ENCODE measurements around the gene C2orf49.

The C2orf49 gene

GRCh38 chr2:105362862-105363591, 25.7 kb downstream of the C2orf49 start:
- no peak for DNase-seq

- no peak for DNase-seq
Observed at GRCh38 chr2:105364436-105365139, 27.2 kb downstream of the C2orf49 start.

GRCh38 chr2:105365206-105365605, 27.9 kb downstream of the C2orf49 start:
- DNase-seq: no peak

GRCh38 chr2:105368759-105369408, 31.5 kb downstream of the C2orf49 start:
- no peak for DNase-seq

- peak; percentile 14 to 27 for DNase-seq
Observed at GRCh38 chr2:105369777-105370690, 32.7 kb downstream of the C2orf49 start.

- no peak for DNase-seq
Observed at GRCh38 chr2:105371156-105371555, 33.8 kb downstream of the C2orf49 start.

- no peak for DNase-seq
Observed at GRCh38 chr2:105371810-105372209, 34.5 kb downstream of the C2orf49 start.

- DNase-seq: no peak
Observed at GRCh38 chr2:105373344-105373781, 36.0 kb downstream of the C2orf49 start.

GRCh38 chr2:105373895-105374401, 36.6 kb downstream of the C2orf49 start:
- no peak for DNase-seq

- no peak for DNase-seq
Observed at GRCh38 chr2:105375001-105375561, 37.7 kb downstream of the C2orf49 start.

- DNase-seq: no peak
Observed at GRCh38 chr2:105376010-105376409, 38.7 kb downstream of the C2orf49 start.

GRCh38 chr2:105376789-105377240, 39.5 kb downstream of the C2orf49 start:
- DNase-seq: no peak

GRCh38 chr2:105377871-105378270, 40.5 kb downstream of the C2orf49 start:
- DNase-seq: no peak

- DNase-seq: no peak
Observed at GRCh38 chr2:105378276-105378840, 41.0 kb downstream of the C2orf49 start.

- DNase-seq: no peak
Observed at GRCh38 chr2:105378921-105379383, 41.6 kb downstream of the C2orf49 start.

- DNase-seq: no peak
Observed at GRCh38 chr2:105379741-105380186, 42.4 kb downstream of the C2orf49 start.

GRCh38 chr2:105380432-105381100, 43.2 kb downstream of the C2orf49 start:
- no peak for DNase-seq

- DNase-seq: no peak
Observed at GRCh38 chr2:105381101-105381668, 43.8 kb downstream of the C2orf49 start.

- DNase-seq: no peak
Observed at GRCh38 chr2:105382177-105382576, 44.8 kb downstream of the C2orf49 start.

GRCh38 chr2:105383432-105384166, 46.3 kb downstream of the C2orf49 start:
- no peak for DNase-seq

Data from NCI-H187 (cell line).